WTC11 (cell line): ENCODE measurements around the gene RNF150. TPM values are rescaled to one million over a fixed set of nuclear protein-coding genes. Genes with fewer than 3 reads are reported as not detected.

Experiments
- ATAC-seq: fragments of 200-7000 bp; cut with Tn5 transposase; 2 replicates; pipeline ENCODE4 v1.10.0; 2021; ENCODE audit warnings: mild to moderate bottlenecking, moderate library complexity
- CTCF ChIA-PET: fragments of 300-600 bp; sonication (Branson Sonifier 250); formaldehyde crosslinking; loops from one replicate; lab custom pipeline; 2021; ENCODE audit warnings: antibody characterized with exemption; lab: Charles Lee
- POLR2A ChIA-PET: fragments of 350-600 bp; sonication (Branson Sonifier 250); formaldehyde crosslinking; loops from one replicate; lab custom pipeline; 2021; ENCODE audit warnings: antibody characterized with exemption; lab: Charles Lee
- DNase-seq: peaks from one replicate; pipeline ENCODE4 v3.0.0; 2021; ENCODE audit warnings: low spot score
- H3K27ac Mint-ChIP-seq: 2 replicates; pipeline ENCODE4 v1.8.0; 2021; ENCODE audit warnings: mixed read lengths
- H3K27me3 Mint-ChIP-seq: 2 replicates; pipeline ENCODE4 v1.8.0; 2021; ENCODE audit warnings: low read depth, mild to moderate bottlenecking, moderate library complexity, mixed read lengths
- H3K36me3 Mint-ChIP-seq: 2 replicates; pipeline ENCODE4 v1.8.0; 2021; ENCODE audit warnings: mixed read lengths
- H3K4me1 Mint-ChIP-seq: 2 replicates; pipeline ENCODE4 v1.8.0; 2022; ENCODE audit warnings: mixed read lengths
- H3K4me3 Mint-ChIP-seq: 2 replicates; pipeline ENCODE4 v1.8.0; 2021; ENCODE audit warnings: mild to moderate bottlenecking, moderate library complexity, mixed read lengths
- H3K9me3 Mint-ChIP-seq: 2 replicates; pipeline ENCODE4 v1.8.0; 2021; ENCODE audit warnings: mixed read lengths
- AR ChIP-seq: fragments of 250-450 bp; sonication (Bioruptor Pico); IDR thresholded peaks from 2 replicates; pipeline ENCODE4 v1.9.0; 2021; ENCODE audit warnings: mild to moderate bottlenecking
- CREB1 ChIP-seq: sonication (generic); formaldehyde crosslinking; IDR thresholded peaks from 2 replicates; pipeline ENCODE4 v1.8.0; 2023; ENCODE audit warnings: mild to moderate bottlenecking, missing genetic modification reagents
- EMX1 ChIP-seq: fragments of 250-450 bp; sonication (Bioruptor Pico); IDR thresholded peaks from 2 replicates; pipeline ENCODE4 v1.8.0; 2021; ENCODE audit warnings: mild to moderate bottlenecking
- ETV6 ChIP-seq: sonication (generic); formaldehyde crosslinking; IDR thresholded peaks from 2 replicates; pipeline ENCODE4 v1.8.1; 2022; ENCODE audit warnings: mild to moderate bottlenecking, missing genetic modification reagents
- FOXK1 ChIP-seq: sonication (generic); formaldehyde crosslinking; IDR thresholded peaks from 2 replicates; pipeline ENCODE4 v1.8.0; 2022; ENCODE audit warnings: mild to moderate bottlenecking, moderate library complexity, missing genetic modification reagents
- GABPB1 ChIP-seq: sonication (generic); formaldehyde crosslinking; IDR thresholded peaks from 2 replicates; pipeline ENCODE4 v1.8.1; 2023; ENCODE audit warnings: mild to moderate bottlenecking, missing genetic modification reagents
- GRHL2 ChIP-seq: fragments of 250-450 bp; sonication (Bioruptor Pico); IDR thresholded peaks from 2 replicates; pipeline ENCODE4 v1.8.0; 2022; ENCODE audit warnings: mild to moderate bottlenecking, moderate library complexity; ENCODE audit not compliant: insufficient replicate concordance, severe bottlenecking
- HMGA2 ChIP-seq: fragments of 250-450 bp; sonication (Bioruptor Pico); IDR thresholded peaks from 2 replicates; pipeline ENCODE4 v1.4.0; 2021; ENCODE audit warnings: mild to moderate bottlenecking, moderate library complexity
- JAZF1 ChIP-seq: fragments of 250-450 bp; sonication (Bioruptor Pico); IDR thresholded peaks from 2 replicates; pipeline ENCODE4 v1.9.0; 2021; ENCODE audit warnings: moderate library complexity, mild to moderate bottlenecking, inconsistent platforms
- JUN ChIP-seq: sonication (generic); formaldehyde crosslinking; IDR thresholded peaks from 2 replicates; pipeline ENCODE4 v1.8.0; 2023; ENCODE audit warnings: mild to moderate bottlenecking, missing genetic modification reagents
- MLX ChIP-seq: sonication (generic); formaldehyde crosslinking; IDR thresholded peaks from 2 replicates; pipeline ENCODE4 v1.8.1; 2023; ENCODE audit warnings: mild to moderate bottlenecking, missing genetic modification reagents, moderate library complexity
- NR1H2 ChIP-seq: sonication (generic); formaldehyde crosslinking; IDR thresholded peaks from 2 replicates; pipeline ENCODE4 v1.9.0; 2021; ENCODE audit warnings: mild to moderate bottlenecking, moderate library complexity, missing genetic modification reagents
- NR3C1 ChIP-seq: sonication (generic); formaldehyde crosslinking; conservative IDR thresholded peaks from 2 replicates; pipeline ENCODE4 v1.8.1; 2023; ENCODE audit warnings: low read depth, mild to moderate bottlenecking, missing genetic modification reagents
- RORB ChIP-seq: fragments of 250-450 bp; sonication (Bioruptor Pico); IDR thresholded peaks from 2 replicates; pipeline ENCODE4 v1.9.0; 2021; ENCODE audit warnings: mild to moderate bottlenecking
- TP53 ChIP-seq: sonication (generic); formaldehyde crosslinking; IDR thresholded peaks from 2 replicates; pipeline ENCODE4 v1.8.1; 2023; ENCODE audit warnings: mild to moderate bottlenecking, missing genetic modification reagents
- ZBTB21 ChIP-seq: sonication (generic); formaldehyde crosslinking; IDR thresholded peaks from 2 replicates; pipeline ENCODE4 v1.8.1; 2023; ENCODE audit warnings: mild to moderate bottlenecking, missing genetic modification reagents, borderline replicate concordance
- ZNF219 ChIP-seq: sonication (generic); formaldehyde crosslinking; IDR thresholded peaks from 2 replicates; pipeline ENCODE4 v1.8.0; 2023; ENCODE audit warnings: missing genetic modification reagents, mild to moderate bottlenecking, borderline replicate concordance
- ZNF317 ChIP-seq: sonication (generic); formaldehyde crosslinking; IDR thresholded peaks from 2 replicates; pipeline ENCODE4 v1.8.1; 2023; ENCODE audit warnings: low read depth, mild to moderate bottlenecking, moderate library complexity, missing genetic modification reagents, borderline replicate concordance
- ZNF423 ChIP-seq: fragments of 250-450 bp; sonication (Bioruptor Pico); IDR thresholded peaks from 2 replicates; pipeline ENCODE4 v2.1.2; 2022; ENCODE audit warnings: mild to moderate bottlenecking, moderate library complexity
- total RNA-seq: library from RNA; stranded (reverse); gene quantifications from 3 replicates; pipeline ENCODE4 v1.2.3, GENCODE V29; 2021
- TF ChIP-seq, protein P1 (sequence below): sonication (generic); formaldehyde crosslinking; conservative IDR thresholded peaks from 2 replicates; pipeline ENCODE4 v1.8.1; 2023; ENCODE audit warnings: mild to moderate bottlenecking, low read depth, missing genetic modification reagents, moderate library complexity
- TF ChIP-seq, protein P2 (sequence below): sonication (generic); formaldehyde crosslinking; IDR thresholded peaks from 2 replicates; pipeline ENCODE4 v1.8.0; 2022; ENCODE audit warnings: mild to moderate bottlenecking, missing genetic modification reagents
- TF ChIP-seq, protein P3 (sequence below): fragments of 250-450 bp; sonication (Bioruptor Pico); IDR thresholded peaks from 2 replicates; pipeline ENCODE4 v1.9.0; 2021; ENCODE audit warnings: mild to moderate bottlenecking, borderline replicate concordance

The RNF150 gene
- total RNA-seq, 1 experiment from 2014 or later, result 5.9 TPM

DNA sequence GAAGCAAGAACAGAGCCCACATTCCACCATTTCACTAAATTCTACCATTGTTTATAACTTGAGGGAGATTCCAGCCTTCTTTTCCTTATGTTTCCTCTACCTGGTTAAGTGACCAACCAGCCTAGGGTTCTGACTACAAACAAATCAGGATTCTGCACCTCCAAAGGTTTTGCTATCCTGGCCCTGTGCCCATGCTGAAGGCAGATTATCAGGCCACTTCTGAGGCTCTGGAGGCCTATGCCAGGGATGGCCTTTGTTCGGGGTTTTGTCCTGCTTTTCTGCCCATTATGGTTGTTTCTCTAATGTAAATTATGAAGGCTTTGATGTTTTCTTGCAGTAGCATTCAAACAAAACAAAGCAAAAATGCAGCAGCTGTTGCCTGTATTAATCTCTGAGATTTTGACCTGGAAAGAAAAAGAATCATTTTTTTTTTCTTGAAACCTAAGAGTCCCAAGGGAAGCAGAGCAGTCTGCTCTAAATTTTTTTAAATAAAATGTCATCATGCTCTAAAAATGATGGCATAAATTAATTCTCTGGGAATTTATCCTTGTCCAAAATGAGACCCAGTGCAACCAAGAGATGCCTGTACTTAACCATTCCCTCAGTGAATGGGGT, 55.6 kb downstream of the RNF150 start:
- ATAC-seq, result peak; percentile 50; the same call in 1 of the 2 replicates
- POLR2A ChIA-PET, result no interaction called here
- CTCF ChIA-PET, result no interaction called here
- TF ChIP-seq FOXK1 (CRISPR knock-in tag) (no peak), JAZF1 (CRISPR knock-in tag) (no peak), MLX (CRISPR knock-in tag) (no peak), JUN (CRISPR knock-in tag) (no peak), NR1H2 (CRISPR knock-in tag) (no peak), GRHL2 (CRISPR knock-in tag) (no peak), EMX1 (no peak), ZNF317 (CRISPR knock-in tag) (no peak), ZNF219 (CRISPR knock-in tag) (no peak), AR (CRISPR knock-in tag) (no peak), CREB1 (no peak), TP53 (CRISPR knock-in tag) (no peak)
- no peaks in the 10 kb centered on the region for H3K27me3 Mint-ChIP-seq
- H3K9me3 Mint-ChIP-seq, result no peaks in the 10 kb centered on the region
- H3K27ac Mint-ChIP-seq, result no peak overlapping the region
- DNase-seq, result no peak
- no peak overlapping the region for H3K4me3 Mint-ChIP-seq
- peaks cover 17% of the 10 kb centered on the region for H3K4me1 Mint-ChIP-seq
- no peaks in the 10 kb centered on the region for H3K36me3 Mint-ChIP-seq

DNA sequence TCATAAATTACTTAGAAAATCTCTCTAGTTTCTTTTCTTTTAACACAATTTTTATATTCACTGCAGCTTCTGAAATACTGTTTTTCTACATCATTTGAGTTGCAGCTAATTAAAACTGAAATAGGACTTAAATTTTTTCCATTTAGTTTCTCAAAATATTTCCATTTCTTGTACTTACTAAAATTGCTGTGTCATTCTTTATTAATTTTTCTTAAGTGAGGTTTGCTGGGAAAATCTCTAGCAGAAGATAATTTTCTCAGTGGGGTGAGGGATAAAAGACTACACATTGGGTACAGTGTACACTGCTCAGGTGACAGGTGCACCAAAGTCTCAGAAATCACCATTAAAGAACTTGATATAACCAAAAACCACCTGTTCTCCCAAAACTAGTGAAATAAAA, 57.7 kb downstream of the RNF150 start:
- no peaks in the 10 kb centered on the region for H3K27me3 Mint-ChIP-seq
- TF ChIP-seq ZNF423 (CRISPR knock-in tag), result no peak
- TF ChIP-seq, protein P1, sequence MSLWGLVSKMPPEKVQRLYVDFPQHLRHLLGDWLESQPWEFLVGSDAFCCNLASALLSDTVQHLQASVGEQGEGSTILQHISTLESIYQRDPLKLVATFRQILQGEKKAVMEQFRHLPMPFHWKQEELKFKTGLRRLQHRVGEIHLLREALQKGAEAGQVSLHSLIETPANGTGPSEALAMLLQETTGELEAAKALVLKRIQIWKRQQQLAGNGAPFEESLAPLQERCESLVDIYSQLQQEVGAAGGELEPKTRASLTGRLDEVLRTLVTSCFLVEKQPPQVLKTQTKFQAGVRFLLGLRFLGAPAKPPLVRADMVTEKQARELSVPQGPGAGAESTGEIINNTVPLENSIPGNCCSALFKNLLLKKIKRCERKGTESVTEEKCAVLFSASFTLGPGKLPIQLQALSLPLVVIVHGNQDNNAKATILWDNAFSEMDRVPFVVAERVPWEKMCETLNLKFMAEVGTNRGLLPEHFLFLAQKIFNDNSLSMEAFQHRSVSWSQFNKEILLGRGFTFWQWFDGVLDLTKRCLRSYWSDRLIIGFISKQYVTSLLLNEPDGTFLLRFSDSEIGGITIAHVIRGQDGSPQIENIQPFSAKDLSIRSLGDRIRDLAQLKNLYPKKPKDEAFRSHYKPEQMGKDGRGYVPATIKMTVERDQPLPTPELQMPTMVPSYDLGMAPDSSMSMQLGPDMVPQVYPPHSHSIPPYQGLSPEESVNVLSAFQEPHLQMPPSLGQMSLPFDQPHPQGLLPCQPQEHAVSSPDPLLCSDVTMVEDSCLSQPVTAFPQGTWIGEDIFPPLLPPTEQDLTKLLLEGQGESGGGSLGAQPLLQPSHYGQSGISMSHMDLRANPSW (CRISPR knock-in tag), result no peak
- no peak for TF ChIP-seq EMX1
- no peak for TF ChIP-seq ZBTB21
- TF ChIP-seq, protein P2, sequence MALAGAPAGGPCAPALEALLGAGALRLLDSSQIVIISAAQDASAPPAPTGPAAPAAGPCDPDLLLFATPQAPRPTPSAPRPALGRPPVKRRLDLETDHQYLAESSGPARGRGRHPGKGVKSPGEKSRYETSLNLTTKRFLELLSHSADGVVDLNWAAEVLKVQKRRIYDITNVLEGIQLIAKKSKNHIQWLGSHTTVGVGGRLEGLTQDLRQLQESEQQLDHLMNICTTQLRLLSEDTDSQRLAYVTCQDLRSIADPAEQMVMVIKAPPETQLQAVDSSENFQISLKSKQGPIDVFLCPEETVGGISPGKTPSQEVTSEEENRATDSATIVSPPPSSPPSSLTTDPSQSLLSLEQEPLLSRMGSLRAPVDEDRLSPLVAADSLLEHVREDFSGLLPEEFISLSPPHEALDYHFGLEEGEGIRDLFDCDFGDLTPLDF (CRISPR knock-in tag), result no peak
- no peak for TF ChIP-seq JAZF1 (CRISPR knock-in tag)
- no peak for TF ChIP-seq RORB (CRISPR knock-in tag)
- no peak for TF ChIP-seq GABPB1 (CRISPR knock-in tag)
- TF ChIP-seq HMGA2, result no peak
- no peak for TF ChIP-seq ETV6 (CRISPR knock-in tag)
- TF ChIP-seq MLX (CRISPR knock-in tag), result no peak
- TF ChIP-seq, protein P3, sequence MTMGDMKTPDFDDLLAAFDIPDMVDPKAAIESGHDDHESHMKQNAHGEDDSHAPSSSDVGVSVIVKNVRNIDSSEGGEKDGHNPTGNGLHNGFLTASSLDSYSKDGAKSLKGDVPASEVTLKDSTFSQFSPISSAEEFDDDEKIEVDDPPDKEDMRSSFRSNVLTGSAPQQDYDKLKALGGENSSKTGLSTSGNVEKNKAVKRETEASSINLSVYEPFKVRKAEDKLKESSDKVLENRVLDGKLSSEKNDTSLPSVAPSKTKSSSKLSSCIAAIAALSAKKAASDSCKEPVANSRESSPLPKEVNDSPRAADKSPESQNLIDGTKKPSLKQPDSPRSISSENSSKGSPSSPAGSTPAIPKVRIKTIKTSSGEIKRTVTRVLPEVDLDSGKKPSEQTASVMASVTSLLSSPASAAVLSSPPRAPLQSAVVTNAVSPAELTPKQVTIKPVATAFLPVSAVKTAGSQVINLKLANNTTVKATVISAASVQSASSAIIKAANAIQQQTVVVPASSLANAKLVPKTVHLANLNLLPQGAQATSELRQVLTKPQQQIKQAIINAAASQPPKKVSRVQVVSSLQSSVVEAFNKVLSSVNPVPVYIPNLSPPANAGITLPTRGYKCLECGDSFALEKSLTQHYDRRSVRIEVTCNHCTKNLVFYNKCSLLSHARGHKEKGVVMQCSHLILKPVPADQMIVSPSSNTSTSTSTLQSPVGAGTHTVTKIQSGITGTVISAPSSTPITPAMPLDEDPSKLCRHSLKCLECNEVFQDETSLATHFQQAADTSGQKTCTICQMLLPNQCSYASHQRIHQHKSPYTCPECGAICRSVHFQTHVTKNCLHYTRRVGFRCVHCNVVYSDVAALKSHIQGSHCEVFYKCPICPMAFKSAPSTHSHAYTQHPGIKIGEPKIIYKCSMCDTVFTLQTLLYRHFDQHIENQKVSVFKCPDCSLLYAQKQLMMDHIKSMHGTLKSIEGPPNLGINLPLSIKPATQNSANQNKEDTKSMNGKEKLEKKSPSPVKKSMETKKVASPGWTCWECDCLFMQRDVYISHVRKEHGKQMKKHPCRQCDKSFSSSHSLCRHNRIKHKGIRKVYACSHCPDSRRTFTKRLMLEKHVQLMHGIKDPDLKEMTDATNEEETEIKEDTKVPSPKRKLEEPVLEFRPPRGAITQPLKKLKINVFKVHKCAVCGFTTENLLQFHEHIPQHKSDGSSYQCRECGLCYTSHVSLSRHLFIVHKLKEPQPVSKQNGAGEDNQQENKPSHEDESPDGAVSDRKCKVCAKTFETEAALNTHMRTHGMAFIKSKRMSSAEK (CRISPR knock-in tag), result no peak
- TF ChIP-seq NR3C1 (CRISPR knock-in tag), result no peak

More for the DNA sequence above, 57.7 kb downstream of the RNF150 start:
- ChIA-PET POLR2A (no interaction called here), CTCF (no interaction called here)
- H3K4me3 Mint-ChIP-seq, result no peak overlapping the region
- DNase-seq (no peak), ATAC-seq (no peak)
- no peaks in the 10 kb centered on the region for H3K9me3 Mint-ChIP-seq
- H3K27ac Mint-ChIP-seq, result no peak overlapping the region
- peaks cover 15% of the 10 kb centered on the region for H3K4me1 Mint-ChIP-seq
- no peaks in the 10 kb centered on the region for H3K36me3 Mint-ChIP-seq
